HG02884 (cell line): ENCODE measurements around the gene KCNS1.
"Not testable (repeated sequence)": the region's sequence is repeated elsewhere in the genome, so short reads cannot be mapped to it uniquely, and the experiment has no call there.

ENCODE experiments used
- ATAC-seq: cut with Tn5 transposase; IDR thresholded peaks from one replicate; pipeline ENCODE4 v1.9.1; 2021; ENCODE audit warnings: mild to moderate bottlenecking, moderate library complexity; ENCODE audit not compliant: unreplicated experiment

The KCNS1 gene

DNA sequence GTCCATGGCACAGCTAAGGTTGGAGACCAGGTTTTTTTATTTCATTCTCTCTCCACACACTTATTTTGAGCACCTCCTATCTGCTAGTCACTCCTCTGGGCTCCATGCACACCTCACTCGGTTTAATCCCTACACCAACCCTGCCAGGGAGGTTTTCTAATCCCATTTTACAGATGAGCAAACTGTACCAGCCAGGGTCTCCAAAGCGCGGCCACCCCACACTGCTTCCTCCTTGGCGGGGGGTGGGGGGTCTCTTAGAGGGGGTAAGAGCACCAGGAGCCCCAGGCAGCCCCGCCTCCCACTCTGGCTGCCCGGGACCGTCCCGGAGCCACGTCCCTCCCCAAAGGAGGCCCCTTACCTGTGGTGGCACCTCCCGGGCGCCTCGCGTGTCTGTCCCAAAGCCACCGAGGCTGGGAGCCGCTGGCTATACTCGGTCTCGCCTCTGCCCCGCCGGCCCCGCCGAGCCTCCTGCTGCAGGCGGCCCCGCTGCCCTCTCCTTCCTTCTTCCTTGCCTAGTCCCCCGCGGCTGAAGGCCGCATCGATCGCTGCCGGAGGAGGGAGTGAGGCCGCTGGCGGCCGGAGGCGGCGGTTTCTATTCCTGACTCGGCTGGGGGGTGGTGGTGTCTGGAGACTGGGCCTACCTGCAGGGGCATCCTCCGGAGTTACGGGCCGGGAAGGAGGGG lies at the start of gene KCNS1:
Gene KCNS1, minus strand, starts transcription at position 565 of the 683 bp plus-strand sequence. CDS start 1,891 bp downstream, outside the sequence.
- no peak for ATAC-seq

DNA sequence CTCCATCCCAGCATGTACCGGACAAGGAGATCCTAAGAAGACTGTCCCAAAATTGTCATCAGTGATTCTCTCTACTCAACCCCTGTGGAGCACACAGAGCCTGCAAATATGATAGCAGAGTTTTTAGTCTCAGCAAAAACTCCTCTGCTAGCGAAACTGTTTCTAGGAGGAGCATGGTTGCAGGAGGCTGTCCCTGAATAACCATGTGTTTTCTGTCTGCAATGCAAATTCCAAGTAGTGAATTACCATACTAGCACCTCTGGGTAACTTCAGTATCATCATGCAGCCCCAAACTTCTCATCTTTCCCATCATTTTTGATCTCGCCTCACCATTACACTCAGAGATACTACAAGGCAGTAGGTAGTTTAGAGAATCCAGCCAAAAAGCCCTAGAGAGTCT lies 48.1 kb upstream of the KCNS1 start:
- ATAC-seq = no peak

GRCh38 chr20:45140836-45141235 lies 39.9 kb upstream of the KCNS1 start:
- ATAC-seq = no peak

- not testable (repeated sequence) for ATAC-seq
Measured at GRCh38 chr20:45139733-45140375, 38.9 kb upstream of the KCNS1 start.

DNA sequence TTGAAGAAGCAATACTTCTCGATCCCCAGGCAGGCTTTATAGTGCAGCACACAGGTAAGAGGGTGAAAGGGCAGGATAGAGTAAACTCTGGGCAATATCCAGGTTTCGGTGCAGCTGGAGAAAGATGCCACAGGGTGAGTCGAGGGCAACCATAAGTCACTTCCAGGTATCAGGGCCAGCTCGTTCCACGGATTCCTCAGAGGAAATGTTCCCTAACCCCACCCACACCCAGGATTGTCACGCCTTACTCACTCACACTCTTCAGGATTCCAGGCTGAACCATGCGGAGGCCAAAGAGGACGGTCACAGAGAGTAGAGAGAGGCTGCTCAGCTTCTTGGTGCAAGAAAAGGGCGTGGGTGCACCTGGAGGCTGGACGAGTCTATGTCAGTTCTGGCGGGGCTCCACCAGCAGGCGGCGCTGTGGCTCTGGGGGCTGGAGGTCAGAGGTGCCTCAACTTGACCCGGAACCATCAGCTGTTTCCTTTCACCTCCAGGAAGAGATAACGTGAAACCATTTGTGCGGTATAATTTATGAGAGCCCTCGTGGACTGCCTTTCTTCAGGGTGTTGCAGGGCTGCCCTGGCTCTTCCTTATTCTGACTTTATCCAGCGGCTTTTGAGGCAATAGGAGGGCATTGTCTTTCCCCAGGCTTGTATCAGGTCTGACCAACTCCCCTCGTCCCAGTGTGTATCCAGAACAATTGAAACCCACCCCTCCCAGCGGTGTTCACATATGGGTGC lies 37.8 kb upstream of the KCNS1 start:
- ATAC-seq = no peak

DNA sequence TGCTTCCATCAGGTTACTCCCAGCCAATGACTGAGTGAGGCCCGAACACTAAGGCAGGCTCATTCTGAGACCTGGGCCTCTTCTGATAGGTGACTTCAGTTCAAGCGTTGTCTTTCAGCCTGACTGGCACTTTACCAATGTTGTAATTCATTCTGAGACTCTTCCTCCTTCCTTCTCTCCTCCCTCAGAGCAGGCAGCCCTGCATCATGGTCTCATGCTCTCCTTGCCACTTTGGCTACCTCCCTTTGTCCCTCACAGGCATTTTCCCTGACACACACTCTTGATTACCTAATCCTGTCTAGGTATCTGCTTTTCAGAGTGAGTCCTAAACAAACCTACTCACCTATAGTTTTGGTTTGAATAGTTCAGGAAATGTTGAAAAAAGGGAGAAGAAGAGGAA lies 36.0 kb upstream of the KCNS1 start:
- ATAC-seq = no peak

GRCh38 chr20:45128099-45128498 lies 27.2 kb upstream of the KCNS1 start:
- ATAC-seq = no peak

GRCh38 chr20:45124365-45124764 lies 23.4 kb upstream of the KCNS1 start, which contains the start of gene WFDC12:
Gene WFDC12, minus strand, starts transcription at chr20:45124465. Its CDS starts 18 bp downstream, at chr20:45124447.
- ATAC-seq = no peak

DNA sequence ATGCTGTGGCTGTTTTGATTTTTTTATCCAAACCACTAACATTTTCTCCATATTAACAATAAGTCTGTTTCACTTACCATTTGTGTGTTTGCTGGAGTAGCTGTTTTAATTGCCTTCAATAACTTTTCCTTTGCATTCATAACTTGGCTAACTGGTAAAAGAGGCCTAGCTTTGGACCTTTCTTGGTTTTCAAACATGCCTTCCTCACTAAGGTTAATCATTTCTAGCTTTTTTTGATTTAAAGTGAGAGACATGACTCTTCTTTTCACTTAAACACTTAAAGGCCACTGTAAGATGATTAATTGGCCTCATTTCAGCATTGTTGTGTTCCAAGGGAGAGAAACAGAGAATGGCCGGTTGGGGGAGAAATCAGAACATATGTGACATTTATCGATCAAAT lies 20.5 kb upstream of the KCNS1 start:
- no peak for ATAC-seq

DNA sequence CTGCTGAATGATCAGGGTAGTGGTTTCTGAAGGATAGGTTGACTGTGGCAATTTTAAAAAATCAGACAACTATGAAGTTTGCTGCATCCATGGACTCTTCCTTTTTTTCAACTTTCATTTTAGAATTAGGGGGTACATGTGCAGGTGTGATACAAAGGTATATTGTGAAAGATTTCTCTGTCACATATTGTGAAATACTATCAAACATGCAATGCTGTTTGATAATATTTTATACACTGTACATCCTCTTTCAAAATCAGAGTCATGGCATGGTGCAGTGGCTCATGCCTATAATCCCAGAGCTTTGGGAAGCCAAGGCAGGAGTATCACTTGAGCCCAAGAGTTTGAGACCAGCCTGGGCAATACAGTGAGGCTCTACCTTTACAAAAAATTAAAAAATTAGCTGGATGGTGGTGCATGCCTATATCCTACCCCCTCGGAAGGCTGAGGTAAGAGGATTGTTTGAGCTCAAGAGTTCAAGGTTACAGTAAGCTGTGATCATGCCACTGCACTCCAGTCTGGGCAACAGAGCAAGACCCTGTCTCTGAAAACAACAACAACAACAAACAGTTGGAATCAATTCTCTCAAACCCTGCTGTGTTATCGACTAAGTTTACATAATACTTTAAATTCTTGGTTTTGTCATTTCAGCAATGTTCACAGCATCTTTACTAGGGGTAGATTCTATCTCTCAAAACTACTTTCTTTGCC lies 18.8 kb upstream of the KCNS1 start:
- no peak for ATAC-seq

GRCh38 chr20:45118028-45118427 lies 17.1 kb upstream of the KCNS1 start:
- no peak for ATAC-seq

DNA sequence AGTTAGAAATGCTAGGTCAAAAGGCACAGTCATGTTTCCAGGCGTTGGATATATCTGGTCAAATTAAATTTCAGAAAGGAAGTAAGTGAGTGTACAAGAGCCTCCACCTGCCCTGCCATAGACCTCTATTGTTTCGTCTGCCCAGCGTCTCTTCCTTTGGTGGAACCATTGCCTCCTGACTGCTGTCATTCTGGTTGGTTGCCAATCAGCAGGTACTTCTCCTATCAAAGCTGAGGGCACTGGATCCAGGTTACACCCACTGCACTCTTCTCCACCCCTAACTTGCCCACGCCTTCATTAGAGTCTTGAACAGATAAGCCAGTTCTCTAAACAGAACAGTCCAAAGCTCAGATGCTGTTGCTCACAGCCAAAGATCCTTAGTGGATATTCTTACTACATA lies 16.7 kb upstream of the KCNS1 start:
- no peak for ATAC-seq

DNA sequence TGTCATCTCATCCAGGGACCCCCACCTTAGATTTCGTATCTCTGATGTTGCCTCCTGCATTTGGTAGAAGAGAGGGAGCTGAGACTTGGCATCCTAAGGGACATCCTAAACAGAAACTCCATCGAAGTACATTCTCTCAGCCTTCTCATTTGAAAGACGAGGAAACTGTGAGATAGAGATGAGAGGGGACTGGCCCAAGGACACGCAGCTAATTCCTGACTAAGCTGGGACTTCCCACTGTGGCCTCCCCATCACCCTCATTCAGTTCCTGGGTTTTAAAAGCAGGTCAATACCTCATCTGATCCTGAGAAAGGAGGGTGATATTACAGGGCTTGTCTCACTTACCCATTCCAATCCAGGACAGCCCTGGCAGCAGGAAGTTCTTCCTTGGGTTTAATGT lies 14.9 kb upstream of the KCNS1 start:
- no peak for ATAC-seq

DNA sequence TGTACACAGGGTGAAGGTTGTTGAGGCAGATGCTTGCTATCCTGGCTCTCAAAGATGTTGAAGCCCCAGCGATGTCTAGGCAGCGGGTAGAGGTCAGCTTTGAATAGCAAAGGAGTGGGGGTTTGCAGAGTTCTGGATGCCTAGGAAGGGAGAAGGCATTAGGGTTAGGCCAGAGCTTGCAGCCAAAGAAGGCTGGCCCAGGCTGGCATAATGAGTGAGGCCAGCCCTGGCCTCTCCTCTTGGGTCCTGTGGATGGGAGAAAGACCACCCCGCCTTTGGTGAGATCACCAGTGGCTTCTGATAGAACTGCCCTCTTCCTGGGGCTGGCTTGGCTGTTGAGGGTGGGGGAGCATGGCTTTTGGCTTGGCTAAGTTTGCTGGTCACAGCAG lies 14.5 kb upstream of the KCNS1 start:
- no peak for ATAC-seq

DNA sequence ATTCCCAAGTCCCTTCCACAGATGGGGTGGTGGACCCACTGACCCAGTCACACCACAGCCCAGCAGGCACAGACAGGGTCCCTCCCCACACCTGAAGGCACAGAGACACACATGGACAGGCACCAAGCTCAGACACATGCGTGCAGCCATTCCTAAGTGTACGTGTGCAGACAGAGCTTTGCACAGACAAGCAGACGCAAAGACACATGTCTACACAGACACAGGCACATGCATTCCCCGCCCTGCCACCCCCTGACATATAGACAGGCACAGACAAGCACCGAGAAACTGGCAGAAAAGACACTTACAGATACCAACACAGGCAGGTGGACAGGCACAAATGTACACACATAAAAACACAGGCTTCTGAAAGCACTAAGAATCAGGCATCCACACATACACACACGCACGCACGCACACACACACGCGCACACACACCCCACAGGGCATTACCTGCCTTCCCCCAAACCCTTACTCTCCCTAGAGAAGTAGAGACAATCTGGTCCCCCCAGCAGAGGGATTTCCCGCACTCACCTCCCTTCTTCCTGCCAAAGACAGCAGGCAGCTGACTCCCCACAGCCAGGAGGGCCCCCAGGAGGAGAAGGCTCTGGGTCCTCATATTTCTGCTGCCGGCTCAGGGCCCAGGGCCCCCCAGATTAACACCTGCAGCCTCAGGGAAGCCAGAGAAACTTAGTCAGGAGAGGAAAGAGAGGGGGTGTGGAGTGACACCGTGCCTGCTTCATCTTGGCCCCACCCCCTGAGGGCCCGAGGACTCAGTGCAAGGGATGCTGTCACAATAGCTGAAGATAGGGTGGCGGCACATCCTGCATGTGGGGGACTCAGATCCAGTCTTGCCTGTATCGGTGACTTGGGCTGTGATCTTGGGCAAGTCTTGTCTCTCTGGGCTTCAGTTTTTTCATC lies 13.8 kb upstream of the KCNS1 start, which contains the start of gene WFDC5:
Gene WFDC5, minus strand, starts transcription at position 710 of the 921 bp plus-strand sequence. Its CDS starts 91 bp downstream, at position 619.
- ATAC-seq = no peak

GRCh38 chr20:45113865-45114264 lies 12.9 kb upstream of the KCNS1 start:
- ATAC-seq = no peak

DNA sequence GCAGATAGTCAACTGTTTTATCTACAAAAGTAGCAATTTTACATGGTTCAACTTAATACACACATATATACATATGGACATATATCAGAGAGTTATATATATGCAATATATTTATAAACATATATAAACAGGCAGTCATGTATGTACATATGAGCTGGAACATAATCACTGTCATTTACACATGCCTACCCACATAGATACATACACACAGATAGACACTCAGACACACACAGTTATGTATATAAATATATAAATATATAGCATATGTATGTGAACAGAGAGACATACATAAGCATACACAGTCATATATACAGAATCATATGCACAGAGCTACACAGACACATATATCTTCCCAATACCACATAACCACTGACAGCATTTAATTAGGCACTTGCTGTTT lies 11.8 kb upstream of the KCNS1 start:
- no peak for ATAC-seq

- no peak for ATAC-seq
Measured at GRCh38 chr20:45111799-45112471, 11.0 kb upstream of the KCNS1 start.

DNA sequence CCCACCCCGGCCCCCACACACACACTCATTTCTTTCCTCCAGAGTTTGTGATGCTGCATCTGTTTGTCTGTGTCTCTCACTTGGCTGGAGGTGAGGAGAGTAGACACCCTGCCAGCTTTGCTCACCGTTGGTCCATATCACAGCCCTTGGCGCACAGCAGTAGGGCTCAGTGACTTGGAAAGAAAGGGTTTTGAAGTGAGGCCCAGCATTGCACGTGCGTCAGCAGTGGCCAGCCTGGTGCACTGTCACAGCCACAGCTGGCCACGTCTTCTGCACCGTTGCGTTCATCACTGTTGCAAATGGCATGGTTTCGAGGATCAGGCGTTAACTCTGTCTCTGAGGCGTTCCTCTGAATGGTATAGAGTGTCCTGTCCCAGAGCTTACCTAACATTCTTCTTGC lies 10.4 kb upstream of the KCNS1 start:
- ATAC-seq = no peak

GRCh38 chr20:45110301-45110700 lies 9.4 kb upstream of the KCNS1 start:
- no peak for ATAC-seq
